Lung (tissue), 12 donors: ENCODE measurements around the gene SLC11A2. TPM values are rescaled to one million over a fixed set of nuclear protein-coding genes. Genes with fewer than 3 reads are reported as not detected.

Source experiments
- ATAC-seq: fragments of 200-7000 bp; cut with Tn5 transposase; one replicate; pipeline ENCODE4 v1.9.1; 2020; ENCODE audit warnings: moderate number of reproducible peaks; ENCODE audit not compliant: insufficient read depth, low FRiP score
- DNase-seq, 3 donors: peaks; one replicate each; pipeline ENCODE4 v3.0.0-alpha.2; 2013 to 2017
- H3K27ac ChIP-seq, 2 donors: one replicate each; pipeline ENCODE4 v1.5.1; 2013; ENCODE audit warnings: mild to moderate bottlenecking in 2 of 2, moderate library complexity in 2 of 2, control low read depth in 1 of 2, inconsistent platforms in 1 of 2, low read depth in 1 of 2, low read length in 1 of 2
- H3K27me3 ChIP-seq, 3 donors: one replicate each; pipeline ENCODE4 v1.5.1; 2013; ENCODE audit warnings: low read length in 2 of 3; ENCODE audit not compliant: control insufficient read depth in 3 of 3, insufficient read depth in 3 of 3
- H3K36me3 ChIP-seq, 4 donors: one replicate each; pipeline ENCODE4 v1.5.1; 2013; ENCODE audit warnings: low read length in 4 of 4, mild to moderate bottlenecking in 1 of 4, moderate library complexity in 1 of 4; ENCODE audit not compliant: control insufficient read depth in 4 of 4, insufficient read depth in 4 of 4
- H3K4me1 ChIP-seq, 5 donors: one replicate each; pipeline ENCODE4 v1.5.1; 2013; ENCODE audit warnings: low read length in 5 of 5, mild to moderate bottlenecking in 2 of 5, moderate library complexity in 1 of 5; ENCODE audit not compliant: control insufficient read depth in 5 of 5, insufficient read depth in 5 of 5
- H3K4me3 ChIP-seq: one replicate; pipeline ENCODE4 v1.5.1; 2013; ENCODE audit warnings: mild to moderate bottlenecking, control low read depth, moderate library complexity
- H3K9ac ChIP-seq, 2 donors: one replicate each; pipeline ENCODE4 v1.5.1; 2013; ENCODE audit warnings: low read length in 2 of 2, control low read depth in 1 of 2; ENCODE audit not compliant: insufficient read depth in 1 of 2
- H3K9me3 ChIP-seq, 4 donors: one replicate each; pipeline ENCODE4 v1.5.1; 2013; ENCODE audit warnings: low read length in 3 of 4, mild to moderate bottlenecking in 1 of 4, moderate library complexity in 1 of 4; ENCODE audit not compliant: control insufficient read depth in 4 of 4, insufficient read depth in 3 of 4
- WGBS, 2 donors: extraction: QIAGEN DNeasy Blood & Tissue Kit; methylation state at CpG; one replicate each; pipeline ENCODE4 v1.1.7; 2013; 5-methylcytosine and 5-hydroxymethylcytosine counted together
- polyA plus RNA-seq, 2 donors: library from polyadenylated mRNA; stranded (reverse); fragments of 200-250 nt; gene quantifications; one replicate each; pipeline ENCODE4 v1.2.1, GENCODE V29; 2013
- total RNA-seq, 2 donors: library from RNA; depleted of rRNA in 1 of 2; stranded (reverse); fragments of >200 nt in 1 of 2; gene quantifications; one replicate each; pipeline ENCODE4 v1.2.1, GENCODE V29; 2014 to 2021
- TF ChIP-seq, protein P1 (sequence below): IDR thresholded peaks from 2 replicates; pipeline ENCODE4 v1.5.1; 2012; ENCODE audit warnings: mild to moderate bottlenecking; ENCODE audit errors: control extremely low read depth, extremely low read depth
- donor health status: control.
- donor health status: control.
- donor health status: Bipolar disorder and iron deficiency.
- donor health status: healthy.
- donor health status: DM: yes; HTN: yes; CAD: no.

The SLC11A2 gene
- total and polyA plus RNA-seq, 4 donors, result 29.2 to 129 (median 90.6) TPM

DNA sequence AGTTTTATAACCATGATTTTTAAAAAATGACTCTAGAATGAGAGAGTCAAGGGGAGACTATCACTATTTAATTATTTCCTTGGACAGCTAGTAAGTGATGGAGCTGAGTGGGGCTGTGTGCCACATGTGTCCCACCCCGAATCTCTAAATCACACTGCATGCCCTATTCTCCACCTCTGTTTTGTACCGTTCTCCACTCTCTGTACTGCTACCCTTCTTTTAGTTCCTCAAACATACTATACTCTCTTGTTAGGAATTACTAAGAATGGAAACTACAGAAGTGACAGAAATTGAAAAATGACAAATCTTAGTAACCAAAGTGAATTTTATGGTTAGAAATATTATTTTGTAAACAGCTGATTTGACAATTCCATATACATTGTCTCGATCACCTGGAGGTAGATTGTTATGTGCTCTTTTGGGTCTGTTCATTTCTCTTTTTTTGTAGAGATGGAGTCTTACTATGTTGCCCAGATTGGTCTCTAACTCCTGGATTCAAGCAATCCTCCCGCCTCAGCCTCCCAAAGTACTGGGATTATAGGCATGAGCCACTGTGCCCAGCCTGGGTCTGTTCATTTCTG, 35.9 kb downstream of the SLC11A2 start:
- H3K27ac ChIP-seq, result no peak overlapping the region
- no peak for DNase-seq

DNA sequence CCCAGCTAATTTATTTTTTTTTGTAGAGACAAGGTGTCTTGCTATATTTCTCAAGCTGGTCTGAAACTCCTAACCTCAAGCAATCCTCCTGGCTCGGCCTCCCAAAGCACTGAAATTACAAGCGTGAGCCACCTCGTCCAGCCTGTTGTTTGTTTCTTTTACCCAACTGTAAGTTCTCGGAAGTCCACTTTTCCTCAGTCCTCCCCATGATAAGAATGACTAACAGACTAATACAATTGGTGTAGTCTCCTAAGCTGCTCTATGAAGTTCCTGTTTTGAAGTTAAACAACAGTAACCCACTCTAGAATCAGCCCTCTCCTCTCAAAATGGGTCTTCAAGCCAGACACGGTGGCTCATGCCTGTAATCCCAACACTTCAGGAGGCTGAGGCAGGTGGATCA, 37.3 kb downstream of the SLC11A2 start:
- H3K9ac ChIP-seq, result no peak overlapping the region
- H3K4me3 ChIP-seq, result no peak overlapping the region
- H3K27ac ChIP-seq, result no peak overlapping the region
- peaks cover 19 to 43% (median 28%) of the 10 kb centered on the region in 4 donors for H3K36me3 ChIP-seq
- DNase-seq, result no peak
- WGBS, 2 donors, result 91 to 93% methylated on average over 5 of the region's 5 CpGs
- no peaks in the 10 kb centered on the region for H3K27me3 ChIP-seq
- H3K4me1 ChIP-seq, result peaks cover 0 to 11% (median 7%) of the 10 kb centered on the region in 5 donors
- H3K9me3 ChIP-seq, result no peaks in the 10 kb centered on the region
- no peak for ATAC-seq
- TF ChIP-seq, protein P1, sequence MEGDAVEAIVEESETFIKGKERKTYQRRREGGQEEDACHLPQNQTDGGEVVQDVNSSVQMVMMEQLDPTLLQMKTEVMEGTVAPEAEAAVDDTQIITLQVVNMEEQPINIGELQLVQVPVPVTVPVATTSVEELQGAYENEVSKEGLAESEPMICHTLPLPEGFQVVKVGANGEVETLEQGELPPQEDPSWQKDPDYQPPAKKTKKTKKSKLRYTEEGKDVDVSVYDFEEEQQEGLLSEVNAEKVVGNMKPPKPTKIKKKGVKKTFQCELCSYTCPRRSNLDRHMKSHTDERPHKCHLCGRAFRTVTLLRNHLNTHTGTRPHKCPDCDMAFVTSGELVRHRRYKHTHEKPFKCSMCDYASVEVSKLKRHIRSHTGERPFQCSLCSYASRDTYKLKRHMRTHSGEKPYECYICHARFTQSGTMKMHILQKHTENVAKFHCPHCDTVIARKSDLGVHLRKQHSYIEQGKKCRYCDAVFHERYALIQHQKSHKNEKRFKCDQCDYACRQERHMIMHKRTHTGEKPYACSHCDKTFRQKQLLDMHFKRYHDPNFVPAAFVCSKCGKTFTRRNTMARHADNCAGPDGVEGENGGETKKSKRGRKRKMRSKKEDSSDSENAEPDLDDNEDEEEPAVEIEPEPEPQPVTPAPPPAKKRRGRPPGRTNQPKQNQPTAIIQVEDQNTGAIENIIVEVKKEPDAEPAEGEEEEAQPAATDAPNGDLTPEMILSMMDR, result no peak

More for the DNA sequence above, 35.9 kb downstream of the SLC11A2 start:
- Histone ChIP-seq H3K9ac (no peak overlapping the region), H3K9me3 (no peaks in the 10 kb centered on the region), H3K4me3 (no peak overlapping the region), H3K27me3 (no peaks in the 10 kb centered on the region), H3K4me1 (peaks cover 0 to 8% (median 0%) of the 10 kb centered on the region in 5 donors), H3K36me3 (peaks cover 27 to 50% (median 37%) of the 10 kb centered on the region in 4 donors)
- WGBS, 2 donors, result 93 to 95% methylated on average over 4 of the region's 4 CpGs
- TF ChIP-seq, protein P1, result no peak
- ATAC-seq, result no peak

DNA sequence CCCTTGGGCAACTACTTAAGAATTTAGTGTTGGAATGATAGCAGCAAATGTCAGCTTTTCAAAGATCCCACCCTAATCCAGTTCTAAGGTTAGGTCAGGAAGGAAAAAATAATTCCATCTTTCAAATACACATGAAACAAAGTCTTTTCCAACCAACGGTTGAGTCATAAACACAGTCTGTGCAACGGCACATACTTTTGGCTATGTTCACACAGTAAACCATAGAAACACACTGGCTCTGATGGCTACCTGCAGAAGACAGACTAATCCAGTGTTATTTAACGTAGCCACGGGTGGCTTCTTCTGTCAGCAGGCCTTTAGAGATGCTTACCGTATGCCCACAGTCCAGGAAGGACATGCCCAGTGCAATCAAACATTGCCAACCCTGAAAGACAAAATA, 38.1 kb downstream of the SLC11A2 start:
- TF ChIP-seq, protein P1, result no peak
- H3K4me1 ChIP-seq, result peaks cover 0 to 11% (median 7%) of the 10 kb centered on the region in 5 donors
- H3K9ac ChIP-seq, result no peak overlapping the region
- WGBS, 2 donors, result 86 to 87% methylated on average over 5 of the region's 5 CpGs
- no peak overlapping the region for H3K27ac ChIP-seq
- H3K9me3 ChIP-seq, result no peaks in the 10 kb centered on the region
- H3K36me3 ChIP-seq, result peaks cover 19 to 43% (median 26%) of the 10 kb centered on the region in 4 donors
- no peak for ATAC-seq
- H3K27me3 ChIP-seq, result no peaks in the 10 kb centered on the region
- H3K4me3 ChIP-seq, result no peak overlapping the region
- DNase-seq, result no peak
